Stimulated activated CD4-positive, alpha-beta T cell treated with anti-CD3 and anti-CD28 coated beads, Interleukin-1b, Interleukin-23, amount 100 ng/mL, for 24 hours (primary cell): ENCODE results near the gene TRAFD1.
A peak's percentile ranks its signal among the peaks of the same experiment; 100 is the strongest.

Source experiments
- DNase-seq, 4 experiments: peaks; one replicate each; pipeline ENCODE4 v3.0.0-alpha.2; 2020; ENCODE audit warnings: low read depth in 4 of 4, low spot score in 1 of 4

The TRAFD1 gene

GRCh38 chr12:112175361-112176155, 50.2 kb downstream of the TRAFD1 start:
- no peak for DNase-seq

DNA sequence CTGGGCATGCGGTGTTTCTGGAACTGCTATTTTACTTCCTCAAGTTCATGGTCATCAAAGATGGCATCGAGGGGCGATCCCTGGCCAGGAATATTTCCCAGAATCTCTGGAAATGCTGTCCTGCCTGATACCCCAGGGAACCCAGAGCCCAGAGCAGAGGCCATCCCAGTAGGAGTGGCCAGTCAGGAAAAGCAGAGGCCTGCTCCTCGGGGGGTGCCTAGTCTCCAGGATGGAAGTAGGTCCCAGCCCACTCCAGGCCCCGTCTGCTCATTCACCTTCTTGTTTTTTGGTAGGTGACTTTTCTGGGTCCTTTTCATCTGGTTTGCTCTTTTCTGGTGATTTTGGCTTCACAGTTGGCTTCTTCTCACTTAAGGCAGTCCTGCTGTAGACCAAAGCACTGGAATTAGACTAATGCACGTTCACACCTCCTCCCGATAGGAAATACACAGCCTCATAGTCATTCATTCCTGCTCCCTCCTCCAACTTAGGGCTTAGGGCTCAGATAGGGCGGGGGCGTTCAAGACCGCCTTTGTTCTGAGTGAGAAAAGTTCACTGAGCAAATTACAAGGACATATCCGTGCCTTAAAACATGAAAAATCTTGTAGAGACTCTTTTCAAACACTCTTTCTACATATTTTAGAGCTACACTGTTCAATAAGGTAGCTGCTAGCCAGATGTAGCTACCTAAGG, 51.1 kb downstream of the TRAFD1 start:
- no peak for DNase-seq

GRCh38 chr12:112178796-112179195, 53.4 kb downstream of the TRAFD1 start:
- DNase-seq: no peak

DNA sequence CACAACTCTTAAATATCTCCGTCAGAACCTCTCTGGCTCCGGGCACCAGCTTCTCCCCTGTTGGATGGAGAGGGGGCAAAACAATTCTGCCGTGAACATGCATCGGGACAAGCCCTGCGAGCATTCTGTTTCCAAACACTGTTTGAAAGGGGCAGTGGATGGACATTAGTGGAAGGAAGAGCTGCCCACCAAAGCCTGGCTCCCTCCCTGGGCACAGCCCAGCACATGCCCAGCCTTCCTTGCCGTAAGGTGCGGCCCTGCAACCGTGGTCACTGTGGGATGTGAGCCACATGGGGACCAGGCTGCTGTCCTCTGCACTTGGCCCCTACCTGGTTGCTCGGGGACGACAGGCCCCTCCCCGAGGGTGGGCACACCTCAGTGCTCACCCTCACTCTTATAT, 54.0 kb downstream of the TRAFD1 start:
- DNase-seq: no peak

- no peak for DNase-seq
Observed at GRCh38 chr12:112179916-112180315, 54.6 kb downstream of the TRAFD1 start.

GRCh38 chr12:112180422-112180821, 55.1 kb downstream of the TRAFD1 start:
- no peak for DNase-seq

GRCh38 chr12:112182499-112182898, 57.1 kb downstream of the TRAFD1 start:
- no peak for DNase-seq

GRCh38 chr12:112183141-112184021, 58.0 kb downstream of the TRAFD1 start:
- DNase-seq: peak in 1 of 4 experiments; percentile 5

DNA sequence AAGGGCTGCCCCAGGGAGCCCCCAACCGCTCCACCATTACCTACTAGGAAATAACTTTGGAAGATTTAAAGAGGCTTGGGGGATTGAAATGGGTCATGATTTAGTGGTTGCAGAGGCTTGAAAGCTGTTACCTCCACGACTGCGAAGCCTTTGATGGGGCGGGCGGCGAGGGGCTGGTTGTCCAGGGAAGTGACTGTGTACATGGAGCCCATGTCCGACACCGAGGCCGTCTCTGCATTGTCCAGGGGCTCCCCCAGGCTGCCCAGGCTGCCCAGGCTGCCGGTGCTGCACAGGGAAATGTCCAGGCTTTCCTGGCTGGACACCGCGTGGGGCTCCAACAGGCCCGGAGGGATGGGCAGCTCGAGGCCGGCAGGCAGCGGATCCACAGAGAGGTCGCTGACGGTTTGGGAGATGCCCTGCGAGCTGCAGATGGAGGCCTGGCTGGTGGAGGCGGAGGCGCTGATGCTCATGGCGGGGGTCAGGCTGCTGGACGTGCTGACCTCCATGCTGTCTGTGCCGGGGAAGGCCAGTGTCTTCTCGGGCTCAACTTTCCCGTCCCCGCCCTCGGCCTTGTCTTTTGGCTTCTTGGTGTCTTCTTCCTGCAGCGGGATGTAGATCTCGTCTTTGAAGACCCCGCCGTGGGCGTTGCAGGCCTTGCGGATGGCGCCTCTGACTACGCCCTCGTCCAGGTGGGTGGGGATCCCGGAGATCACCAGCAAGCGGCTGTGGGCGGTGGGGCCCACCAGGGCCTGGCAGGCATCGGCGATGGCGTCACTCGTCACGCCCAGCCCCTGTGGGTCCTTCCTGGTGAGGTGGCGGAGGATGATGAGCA, 58.9 kb downstream of the TRAFD1 start:
- DNase-seq: no peak

GRCh38 chr12:112185093-112185923, 59.9 kb downstream of the TRAFD1 start:
- no peak for DNase-seq

- no peak for DNase-seq
Observed at GRCh38 chr12:112188130-112188830, 62.9 kb downstream of the TRAFD1 start.

DNA sequence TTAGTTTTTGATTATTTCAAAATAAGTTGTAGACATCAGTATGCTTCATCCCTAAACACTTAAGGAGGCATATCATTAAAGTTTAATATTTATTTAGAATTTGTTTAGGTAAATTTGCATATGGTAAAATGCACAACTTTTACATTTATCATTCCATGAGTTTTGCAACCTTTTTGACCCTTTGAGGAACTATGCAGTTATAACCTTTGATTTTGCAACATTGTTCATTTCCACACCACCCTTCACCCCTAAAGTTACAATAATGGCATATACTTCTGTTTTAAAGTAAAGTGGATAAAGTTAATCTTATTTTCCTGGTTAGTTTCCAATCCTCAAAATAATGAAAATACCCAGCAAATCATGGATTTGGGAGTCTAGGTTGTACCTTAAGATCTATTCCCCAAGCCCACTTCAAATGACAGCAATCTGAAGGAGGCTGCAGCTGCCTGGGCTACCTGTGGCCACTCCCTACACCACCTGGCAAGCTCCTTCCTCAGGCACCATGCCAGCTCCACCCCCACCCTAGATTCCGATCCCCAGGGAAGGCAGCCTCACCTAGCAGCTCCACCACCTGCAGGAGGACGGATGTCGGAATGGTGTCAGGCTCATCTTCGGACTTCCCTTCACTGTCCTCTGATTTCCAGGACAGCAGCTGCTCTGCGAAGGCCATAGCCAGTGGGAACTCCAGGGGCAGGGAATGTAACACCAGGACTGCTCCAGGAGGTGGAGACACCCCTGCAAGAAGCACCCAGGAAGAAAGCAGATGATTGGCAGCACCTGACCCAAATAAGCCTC, 65.1 kb downstream of the TRAFD1 start:
- DNase-seq: no peak

GRCh38 chr12:112191201-112191600, 65.8 kb downstream of the TRAFD1 start:
- DNase-seq: no peak

DNA sequence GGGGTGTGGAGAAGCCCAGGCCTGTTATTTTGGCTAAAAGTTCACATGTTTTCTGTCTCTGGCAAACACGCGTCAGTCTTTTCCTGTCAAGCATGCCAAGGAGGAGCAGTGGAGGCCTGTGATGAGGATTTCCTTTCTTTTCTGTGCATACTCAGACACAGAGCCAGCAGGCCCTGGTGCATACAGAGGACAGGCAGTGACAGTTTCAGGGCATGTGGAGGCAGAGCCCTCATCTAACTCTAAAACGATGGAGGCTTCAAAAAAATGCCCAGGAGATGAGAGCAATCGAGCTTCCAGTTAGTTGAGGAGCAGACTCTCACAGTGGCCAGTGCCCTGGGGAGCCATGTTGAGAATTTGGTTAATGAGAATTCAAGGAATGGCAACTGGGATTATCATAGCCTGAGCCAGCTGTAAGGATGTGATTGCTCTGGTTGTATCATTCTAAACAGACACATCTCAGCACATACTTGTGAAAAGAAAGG, 66.5 kb downstream of the TRAFD1 start:
- no peak for DNase-seq

- no peak for DNase-seq
Observed at GRCh38 chr12:112192475-112192874, 67.1 kb downstream of the TRAFD1 start.

- no peak for DNase-seq
Observed at GRCh38 chr12:112194601-112195247, 69.4 kb downstream of the TRAFD1 start.

GRCh38 chr12:112196196-112196875, 71.0 kb downstream of the TRAFD1 start:
- DNase-seq: no peak
